Activated CD8-positive, alpha-beta memory T cell treated with anti-CD3 and anti-CD28 coated beads, Interleukin-2, amount 50 U/mL, for 24 hours (primary cell): ENCODE data around the gene GALNT2.
A peak's percentile ranks its signal among the peaks of the same experiment; 100 is the strongest.

Experiments
- DNase-seq: peaks from one replicate; pipeline ENCODE4 v3.0.0-alpha.2; 2020; ENCODE audit errors: extremely low read depth

GALNT2 gene

GRCh38 chr1:230112782-230113181 is 45.7 kb downstream of the GALNT2 start:
- no peak for DNase-seq

GRCh38 chr1:230113235-230113592 is 46.2 kb downstream of the GALNT2 start:
- no peak for DNase-seq

GRCh38 chr1:230113593-230114236 is 46.7 kb downstream of the GALNT2 start:
- no peak for DNase-seq

GRCh38 chr1:230114237-230114651 is 47.2 kb downstream of the GALNT2 start:
- DNase-seq, result no peak

GRCh38 chr1:230117694-230118093 is 50.7 kb downstream of the GALNT2 start:
- no peak for DNase-seq

GRCh38 chr1:230119340-230119739 is 52.3 kb downstream of the GALNT2 start:
- DNase-seq, result no peak

GRCh38 chr1:230120289-230120920 is 53.4 kb downstream of the GALNT2 start:
- no peak for DNase-seq

GRCh38 chr1:230120921-230121381 is 53.9 kb downstream of the GALNT2 start:
- no peak for DNase-seq

- DNase-seq, result no peak
Observed at GRCh38 chr1:230121950-230122349, 54.9 kb downstream of the GALNT2 start.

- no peak for DNase-seq
Observed at GRCh38 chr1:230122366-230123279, 55.6 kb downstream of the GALNT2 start.

GRCh38 chr1:230123280-230124185 is 56.5 kb downstream of the GALNT2 start:
- DNase-seq, result no peak

GRCh38 chr1:230124186-230125128 is 57.4 kb downstream of the GALNT2 start:
- no peak for DNase-seq

GRCh38 chr1:230125141-230125540 is 58.1 kb downstream of the GALNT2 start:
- no peak for DNase-seq

- no peak for DNase-seq
Observed at GRCh38 chr1:230125640-230126528, 58.8 kb downstream of the GALNT2 start.

GRCh38 chr1:230126529-230127104 is 59.6 kb downstream of the GALNT2 start:
- no peak for DNase-seq

- peak; percentile 15 for DNase-seq
Observed at GRCh38 chr1:230127105-230128054, 60.3 kb downstream of the GALNT2 start.

- no peak for DNase-seq
Observed at GRCh38 chr1:230128569-230129285, 61.7 kb downstream of the GALNT2 start.
